OCI-LY1 (cell line): Measurements from ENCODE around the gene TK2.

Source experiments
- CTCF ChIP-seq: fragments of 200-600 bp; sonication (generic), shearing (Covaris generic); IDR thresholded peaks from 2 replicates; pipeline ENCODE4 v1.5.1; 2017; ENCODE audit warnings: mild to moderate bottlenecking, antibody characterized with exemption, low read length, moderate library complexity, mixed read lengths
- EZH2 ChIP-seq: fragments of 200-600 bp; sonication (generic), shearing (Covaris generic); IDR thresholded peaks from 2 replicates; pipeline ENCODE4 v1.8.0; 2017; ENCODE audit warnings: borderline replicate concordance, mixed run types, mild to moderate bottlenecking, antibody characterized with exemption, low read length, moderate library complexity, mixed read lengths

DNA sequence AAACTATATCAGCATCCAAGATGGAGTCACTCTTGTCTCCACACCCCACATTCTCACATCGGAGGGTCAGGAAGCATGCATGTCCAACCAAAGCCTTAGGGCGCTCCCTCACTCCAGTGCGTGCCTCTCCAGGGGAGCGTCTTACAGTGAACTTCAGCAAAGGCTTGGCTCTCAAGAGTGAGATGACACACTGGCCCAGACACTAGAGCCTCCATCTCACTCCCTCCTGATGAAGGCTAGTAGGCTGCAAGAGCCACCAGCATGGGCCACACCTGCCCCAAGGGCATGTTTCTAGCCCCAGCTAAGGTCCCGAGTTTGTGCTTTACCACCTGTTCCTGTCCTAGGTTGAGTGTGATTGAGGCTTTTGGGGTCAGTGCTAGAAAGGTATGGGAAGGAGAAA is 82.3 kb downstream of the TK2 start:
- TF ChIP-seq CTCF (no peak), EZH2 (no peak)
